Coronary artery (tissue), 2 donors: ENCODE data around the gene AMBP.

Source experiments
- DNase-seq: peaks from one replicate; pipeline ENCODE4 v3.0.0-alpha.2; 2017; ENCODE audit warnings: low spot score
- H3K27ac ChIP-seq, 2 donors: fragments of 200-600 bp; sonication (generic); one replicate each; pipeline ENCODE4 v1.5.1; 2016 to 2019
- H3K4me3 ChIP-seq: fragments of 200-600 bp; sonication (generic); 2 replicates; pipeline ENCODE4 v1.5.1; 2016; ENCODE audit warnings: mild to moderate bottlenecking, moderate library complexity
- TF ChIP-seq, protein P1 (sequence below): fragments of 200-600 bp; sonication (generic); IDR thresholded peaks from one replicate; pipeline ENCODE4 v1.5.1; 2019; ENCODE audit warnings: antibody characterized with exemption

The AMBP gene

DNA sequence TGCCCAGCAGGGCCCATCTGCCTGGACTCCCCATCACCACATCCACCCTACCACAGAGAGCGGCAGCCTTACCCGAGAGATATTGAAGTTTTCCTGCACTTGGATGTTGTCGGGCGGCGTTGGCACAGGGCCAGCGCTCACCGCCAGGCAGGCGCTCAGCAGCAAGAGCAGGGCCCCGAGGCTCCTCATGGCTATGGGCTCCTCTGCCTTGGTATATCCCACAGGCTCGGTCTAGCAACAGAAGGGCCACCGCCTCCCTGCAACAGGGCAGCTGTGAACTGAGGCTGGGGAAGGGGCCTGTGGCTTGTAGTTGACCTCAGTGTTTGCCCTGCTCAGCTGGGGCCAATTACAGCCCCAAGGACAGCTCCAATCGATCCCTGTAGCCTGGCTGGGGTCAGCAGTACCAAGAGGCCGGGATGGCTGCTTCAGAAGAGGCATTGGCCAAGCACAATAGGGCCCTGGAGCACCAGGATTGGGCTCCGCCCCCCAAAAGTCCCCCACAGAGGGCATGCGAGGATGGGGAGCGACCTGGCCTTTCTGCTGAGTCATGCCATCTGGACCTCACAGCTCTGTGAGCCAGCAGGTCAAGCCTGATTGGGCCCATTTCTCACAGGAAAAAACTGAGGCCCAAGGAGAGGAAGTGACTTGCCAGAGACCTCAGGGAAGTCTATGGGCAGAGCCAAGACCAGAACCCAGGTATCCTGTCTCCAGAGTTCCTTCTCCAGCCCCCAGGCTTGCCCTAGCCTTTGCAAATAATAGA, at the start of gene AMBP:
Gene AMBP (minus strand): TSS at position 280 of the 760 bp plus-strand sequence. CDS start 91 bp downstream, at position 189.
- H3K4me3 ChIP-seq, result no peak within 1 kb of the TSS
- DNase-seq, result no peak
- H3K27ac ChIP-seq, result no peak within 1 kb of the TSS
- TF ChIP-seq, protein P1, sequence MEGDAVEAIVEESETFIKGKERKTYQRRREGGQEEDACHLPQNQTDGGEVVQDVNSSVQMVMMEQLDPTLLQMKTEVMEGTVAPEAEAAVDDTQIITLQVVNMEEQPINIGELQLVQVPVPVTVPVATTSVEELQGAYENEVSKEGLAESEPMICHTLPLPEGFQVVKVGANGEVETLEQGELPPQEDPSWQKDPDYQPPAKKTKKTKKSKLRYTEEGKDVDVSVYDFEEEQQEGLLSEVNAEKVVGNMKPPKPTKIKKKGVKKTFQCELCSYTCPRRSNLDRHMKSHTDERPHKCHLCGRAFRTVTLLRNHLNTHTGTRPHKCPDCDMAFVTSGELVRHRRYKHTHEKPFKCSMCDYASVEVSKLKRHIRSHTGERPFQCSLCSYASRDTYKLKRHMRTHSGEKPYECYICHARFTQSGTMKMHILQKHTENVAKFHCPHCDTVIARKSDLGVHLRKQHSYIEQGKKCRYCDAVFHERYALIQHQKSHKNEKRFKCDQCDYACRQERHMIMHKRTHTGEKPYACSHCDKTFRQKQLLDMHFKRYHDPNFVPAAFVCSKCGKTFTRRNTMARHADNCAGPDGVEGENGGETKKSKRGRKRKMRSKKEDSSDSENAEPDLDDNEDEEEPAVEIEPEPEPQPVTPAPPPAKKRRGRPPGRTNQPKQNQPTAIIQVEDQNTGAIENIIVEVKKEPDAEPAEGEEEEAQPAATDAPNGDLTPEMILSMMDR, result no peak

- TF ChIP-seq, protein P1, result no peak
- H3K4me3 ChIP-seq, result no peak overlapping the region
- DNase-seq, result no peak
Observed at GRCh38 chr9:114126247-114127060, 48.4 kb upstream of the AMBP start.

GRCh38 chr9:114125476-114126013, 47.4 kb upstream of the AMBP start:
- TF ChIP-seq, protein P1, result no peak
- Histone ChIP-seq H3K27ac (no peak overlapping the region), H3K4me3 (no peak overlapping the region)
- no peak for DNase-seq

More at GRCh38 chr9:114126247-114127060, 48.4 kb upstream of the AMBP start:
- no peak overlapping the region for H3K27ac ChIP-seq

- TF ChIP-seq, protein P1, result no peak
- no peak for DNase-seq
- H3K4me3 ChIP-seq, result no peak overlapping the region
- H3K27ac ChIP-seq, result no peak overlapping the region
Observed at GRCh38 chr9:114124666-114125475, 46.8 kb upstream of the AMBP start.

DNA sequence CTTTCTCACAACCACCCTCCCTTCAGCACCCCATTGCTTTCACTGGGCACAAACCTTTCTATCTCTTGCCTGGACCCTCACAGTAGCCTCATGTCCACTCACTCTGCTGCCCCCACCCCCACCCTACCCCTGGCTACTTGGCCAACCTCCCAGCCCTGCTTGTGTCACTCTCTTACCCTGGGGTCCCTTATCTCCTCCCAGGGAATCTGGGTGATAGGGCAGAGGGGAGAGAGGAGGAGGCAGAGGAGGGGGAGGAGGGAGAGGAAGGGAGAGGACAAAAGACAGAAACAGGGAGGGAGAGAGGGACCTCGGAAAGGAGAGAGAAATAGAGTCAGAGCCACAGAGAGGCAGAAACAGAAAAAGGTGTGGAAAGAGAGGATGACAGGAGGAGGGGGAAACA, 46.0 kb upstream of the AMBP start:
- DNase-seq, result no peak
- TF ChIP-seq, protein P1, result no peak

GRCh38 chr9:114123031-114123977, 45.2 kb upstream of the AMBP start:
- no peak overlapping the region for H3K27ac ChIP-seq
- TF ChIP-seq, protein P1, result no peak
- no peak for DNase-seq
- H3K4me3 ChIP-seq, result no peak overlapping the region

More for the DNA sequence above, 46.0 kb upstream of the AMBP start:
- no peak overlapping the region for H3K27ac ChIP-seq
- no peak overlapping the region for H3K4me3 ChIP-seq
